HS-5 (cell line): Measurements from ENCODE around the gene KLHDC9.
"Not testable (repeated sequence)": the region's sequence is repeated elsewhere in the genome, so short reads cannot be mapped to it uniquely, and the experiment has no call there.

Experiments
- DNase-seq: peaks from one replicate; pipeline ENCODE4 v3.0.0-alpha.2; 2012; ENCODE audit warnings: low read depth

KLHDC9 gene

GRCh38 chr1:161098210-161099068 is at the start of gene KLHDC9:
Gene KLHDC9 (plus strand): TSS chr1:161098361. CDS start chr1:161098536, 175 bp downstream.
- DNase-seq: no peak

GRCh38 chr1:161048949-161049722 is 49.0 kb upstream of the KLHDC9 start:
- no peak for DNase-seq

- DNase-seq: no peak
Observed at GRCh38 chr1:161051219-161051618, 46.9 kb upstream of the KLHDC9 start.

GRCh38 chr1:161052899-161053298 is 45.3 kb upstream of the KLHDC9 start:
- DNase-seq: no peak

GRCh38 chr1:161054232-161054631 is 43.9 kb upstream of the KLHDC9 start:
- no peak for DNase-seq

GRCh38 chr1:161054805-161055204 is 43.4 kb upstream of the KLHDC9 start:
- no peak for DNase-seq

- DNase-seq: no peak
Observed at GRCh38 chr1:161059293-161059692, 38.9 kb upstream of the KLHDC9 start.

- DNase-seq: no peak
Observed at GRCh38 chr1:161061419-161061818, 36.7 kb upstream of the KLHDC9 start.

- DNase-seq: not testable (repeated sequence)
Observed at GRCh38 chr1:161063936-161064335, 34.2 kb upstream of the KLHDC9 start.

GRCh38 chr1:161065681-161066080 is 32.5 kb upstream of the KLHDC9 start:
- DNase-seq: not testable (repeated sequence)

GRCh38 chr1:161066694-161067093 is 31.5 kb upstream of the KLHDC9 start:
- DNase-seq: no peak

GRCh38 chr1:161068306-161069234 is 29.6 kb upstream of the KLHDC9 start:
- no peak for DNase-seq

GRCh38 chr1:161069241-161069640 is 28.9 kb upstream of the KLHDC9 start:
- no peak for DNase-seq

GRCh38 chr1:161069731-161070270 is 28.4 kb upstream of the KLHDC9 start, which contains the start of gene ARHGAP30:
Gene ARHGAP30 (minus strand): TSS chr1:161069891. CDS start chr1:161069624, 267 bp downstream.
- DNase-seq: no peak

- no peak for DNase-seq
Observed at GRCh38 chr1:161070761-161071160, 27.4 kb upstream of the KLHDC9 start.

- no peak for DNase-seq
Observed at GRCh38 chr1:161071886-161072371, 26.2 kb upstream of the KLHDC9 start.

- DNase-seq: no peak
Observed at GRCh38 chr1:161072751-161073449, 25.3 kb upstream of the KLHDC9 start.

- DNase-seq: no peak
Observed at GRCh38 chr1:161073474-161074121, 24.6 kb upstream of the KLHDC9 start.

GRCh38 chr1:161074676-161075368 is 23.3 kb upstream of the KLHDC9 start:
- no peak for DNase-seq

GRCh38 chr1:161076410-161076809 is 21.8 kb upstream of the KLHDC9 start:
- DNase-seq: no peak
